Loucy (cell line): ENCODE results near the gene PIGR.

Experiments used
- H2AFZ ChIP-seq: fragments of 200-600 bp; sonication (generic); 2 replicates; pipeline ENCODE4 v1.6.0; 2016; ENCODE audit warnings: antibody characterized with exemption, mild to moderate bottlenecking, low read length, moderate library complexity
- H3F3A ChIP-seq: fragments of 200-600 bp; 2 replicates; pipeline ENCODE4 v1.6.0; 2016; ENCODE audit warnings: antibody characterized with exemption, low read depth, mild to moderate bottlenecking
- H3K27me3 ChIP-seq: fragments of 200-600 bp; sonication (generic); 2 replicates; pipeline ENCODE4 v1.6.1; 2014; ENCODE audit warnings: low read length, mild to moderate bottlenecking; ENCODE audit not compliant: insufficient read depth, poor library complexity, severe bottlenecking
- H3K36me3 ChIP-seq: fragments of 200-600 bp; sonication (generic); 2 replicates; pipeline ENCODE4 v1.6.1; 2016; ENCODE audit warnings: low read length; ENCODE audit not compliant: insufficient read depth
- H3K4me1 ChIP-seq: fragments of 200-600 bp; sonication (generic); 2 replicates; pipeline ENCODE4 v1.5.1; 2014; ENCODE audit warnings: low read length, mild to moderate bottlenecking; ENCODE audit not compliant: insufficient read depth, poor library complexity, severe bottlenecking
- H3K4me2 ChIP-seq: fragments of 200-600 bp; sonication (generic); 2 replicates; pipeline ENCODE4 v1.6.0; 2014; ENCODE audit warnings: antibody characterized with exemption, low read length, low read depth, mild to moderate bottlenecking; ENCODE audit not compliant: poor library complexity, severe bottlenecking
- H3K4me3 ChIP-seq: fragments of 200-600 bp; sonication (generic); 2 replicates; pipeline ENCODE4 v1.5.1; 2014; ENCODE audit warnings: low read length, mild to moderate bottlenecking, mixed read lengths; ENCODE audit not compliant: poor library complexity, severe bottlenecking
- H3K79me2 ChIP-seq: fragments of 200-600 bp; sonication (generic); 2 replicates; pipeline ENCODE4 v1.6.1; 2014; ENCODE audit warnings: low read length; ENCODE audit not compliant: insufficient read depth
- H3K9ac ChIP-seq: fragments of 200-600 bp; sonication (generic); 2 replicates; pipeline ENCODE4 v1.6.0; 2014; ENCODE audit warnings: mild to moderate bottlenecking, low read depth, low read length, moderate library complexity; ENCODE audit not compliant: poor library complexity, severe bottlenecking
- H3K9me2 ChIP-seq: fragments of 200-600 bp; sonication (generic); replicated peaks from 2 replicates; pipeline ENCODE4 v1.6.1; 2016; ENCODE audit warnings: low read depth, low read length, mixed read lengths
- H3K9me3 ChIP-seq: fragments of 200-600 bp; sonication (generic); 2 replicates; pipeline ENCODE4 v1.6.1; 2014; ENCODE audit warnings: mild to moderate bottlenecking, antibody characterized with exemption, low read length, low read depth; ENCODE audit not compliant: insufficient read depth
- H4K20me1 ChIP-seq: fragments of 200-600 bp; sonication (generic); 2 replicates; pipeline ENCODE4 v1.6.0; 2014; ENCODE audit warnings: antibody characterized with exemption, low read length, mild to moderate bottlenecking; ENCODE audit not compliant: insufficient read depth, poor library complexity, severe bottlenecking
- CTCF ChIP-seq: fragments of 200-600 bp; sonication (generic); conservative IDR thresholded peaks from 2 replicates; pipeline ENCODE4 v1.5.1; 2014; ENCODE audit warnings: mild to moderate bottlenecking, antibody characterized with exemption, low read length
- EZH2phosphoT487 ChIP-seq: fragments of 200-600 bp; IDR thresholded peaks from 2 replicates; pipeline ENCODE4 v1.6.1; 2018; ENCODE audit warnings: antibody characterized with exemption, mild to moderate bottlenecking, moderate library complexity, borderline replicate concordance

Gene PIGR

GRCh38 chr1:206971029-206971655 lies 24.9 kb upstream of the PIGR start:
- no peak overlapping the region for H3K4me3 ChIP-seq
- H3K9me2 ChIP-seq, result no peaks in the 10 kb centered on the region
- no peaks in the 10 kb centered on the region for H3K9me3 ChIP-seq
- no peaks in the 10 kb centered on the region for H3K79me2 ChIP-seq
- H3K4me2 ChIP-seq, result no peak overlapping the region
- H3K9ac ChIP-seq, result no peak overlapping the region
- H3K4me1 ChIP-seq, result peaks cover 10% of the 10 kb centered on the region
- H4K20me1 ChIP-seq, result no peaks in the 10 kb centered on the region
- TF ChIP-seq CTCF, result no peak
- TF ChIP-seq EZH2phosphoT487, result no peak
- H3K36me3 ChIP-seq, result no peaks in the 10 kb centered on the region
- peaks cover 4% of the 10 kb centered on the region for H3K27me3 ChIP-seq
- no peak overlapping the region for H2AFZ ChIP-seq
- no peaks in the 10 kb centered on the region for H3F3A ChIP-seq

- no peak within 1 kb of the TSS for H2AFZ ChIP-seq
- no peaks in the 10 kb centered on the region for H3K9me2 ChIP-seq
- no peaks in the 10 kb centered on the region for H3K9me3 ChIP-seq
- no peaks in the 10 kb centered on the region for H4K20me1 ChIP-seq
- no peak within 1 kb of the TSS for H3K4me3 ChIP-seq
- no peak within 1 kb of the TSS for H3K4me2 ChIP-seq
- H3K27me3 ChIP-seq, result peaks cover 4% of the 10 kb centered on the region
- H3K36me3 ChIP-seq, result no peaks in the 10 kb centered on the region
- H3F3A ChIP-seq, result no peaks in the 10 kb centered on the region
- no peak within 1 kb of the TSS for H3K9ac ChIP-seq
- peaks cover 10% of the 10 kb centered on the region for H3K4me1 ChIP-seq
- no peak for TF ChIP-seq EZH2phosphoT487
- TF ChIP-seq CTCF, result no peak
- no peaks in the 10 kb centered on the region for H3K79me2 ChIP-seq
Measured at GRCh38 chr1:206970446-206970845, 24.2 kb upstream of the PIGR start, which contains the start of gene FCAMR. TSS of gene FCAMR (minus strand) at chr1:206970460. CDS start at chr1:206970125, 335 bp downstream.

- Histone ChIP-seq H3K9me3 (no peaks in the 10 kb centered on the region), H3K27me3 (peaks cover 4% of the 10 kb centered on the region), H3K4me1 (peaks cover 10% of the 10 kb centered on the region), H3K79me2 (no peaks in the 10 kb centered on the region), H3F3A (no peaks in the 10 kb centered on the region), H3K4me2 (no peak overlapping the region), H3K9ac (no peak overlapping the region), H3K9me2 (no peaks in the 10 kb centered on the region), H3K4me3 (no peak overlapping the region), H2AFZ (no peak overlapping the region), H3K36me3 (no peaks in the 10 kb centered on the region), H4K20me1 (no peaks in the 10 kb centered on the region)
- TF ChIP-seq CTCF (no peak), EZH2phosphoT487 (no peak)
Measured at GRCh38 chr1:206969090-206969489, 22.8 kb upstream of the PIGR start.
